Osteoblast (primary cell): ENCODE results near the gene LPCAT1. TPM values are rescaled to one million over a fixed set of nuclear protein-coding genes. Genes with fewer than 3 reads are reported as not detected.

Source experiments
- DNase-seq: peaks from one replicate; pipeline ENCODE4 v3.0.0; 2011; ENCODE audit warnings: low spot score, mixed read lengths; ENCODE audit not compliant: insufficient read length; ENCODE audit errors: missing footprints
- H2AFZ ChIP-seq: 2 replicates; pipeline ENCODE4 v1.6.0; 2011; ENCODE audit warnings: mild to moderate bottlenecking, low read length
- H3K27ac ChIP-seq: 2 replicates; pipeline ENCODE4 v1.5.1; 2011; ENCODE audit warnings: mild to moderate bottlenecking, low read depth, low read length, moderate library complexity
- H3K27me3 ChIP-seq: 2 replicates; pipeline ENCODE4 v1.6.0; 2012; ENCODE audit warnings: mild to moderate bottlenecking, control low read depth, inconsistent platforms, low read length, moderate library complexity; ENCODE audit not compliant: insufficient read depth
- H3K36me3 ChIP-seq: 2 replicates; pipeline ENCODE4 v1.5.1; 2011; ENCODE audit warnings: mild to moderate bottlenecking, low read length, control low read depth, moderate library complexity; ENCODE audit not compliant: insufficient read depth
- H3K4me1 ChIP-seq: 2 replicates; pipeline ENCODE4 v1.5.1; 2011; ENCODE audit warnings: mild to moderate bottlenecking, low read length, control low read depth, moderate library complexity; ENCODE audit not compliant: insufficient read depth
- H3K4me2 ChIP-seq: 2 replicates; pipeline ENCODE4 v1.6.0; 2011; ENCODE audit warnings: mild to moderate bottlenecking, low read length; ENCODE audit not compliant: insufficient read depth
- H3K4me3 ChIP-seq: fragments of 200-600 bp; sonication (generic); 3 replicates; pipeline ENCODE4 v1.5.1; 2012; ENCODE audit warnings: mild to moderate bottlenecking, low read length, inconsistent platforms; ENCODE audit not compliant: insufficient read depth
- H3K79me2 ChIP-seq: 2 replicates; pipeline ENCODE4 v1.6.0; 2012; ENCODE audit warnings: mild to moderate bottlenecking, low read length, control low read depth, inconsistent platforms; ENCODE audit not compliant: insufficient read depth
- H3K9me3 ChIP-seq: 2 replicates; pipeline ENCODE4 v1.5.1; 2011; ENCODE audit warnings: low read depth, low read length, control low read depth
- H4K20me1 ChIP-seq: 2 replicates; pipeline ENCODE4 v1.6.0; 2012; ENCODE audit warnings: mild to moderate bottlenecking, low read length, control low read depth; ENCODE audit not compliant: insufficient read depth
- CTCF ChIP-seq: IDR thresholded peaks from 2 replicates; pipeline ENCODE4 v1.5.1; 2011; ENCODE audit warnings: mild to moderate bottlenecking, low read depth, low read length, moderate library complexity; ENCODE audit errors: extremely low read depth
- total RNA-seq: library from RNA; depleted of rRNA; stranded (reverse); fragments of >200 nt; gene quantifications from 2 replicates; pipeline ENCODE4 v1.2.3, GENCODE V29; 2012

The LPCAT1 gene
- total RNA-seq, 1 donor, result 11.6 TPM

GRCh38 chr5:1474866-1475543 lies 48.8 kb downstream of the LPCAT1 start:
- H3K4me3 ChIP-seq, result no peak overlapping the region
- TF ChIP-seq CTCF, result no peak

GRCh38 chr5:1474183-1474839 lies 49.4 kb downstream of the LPCAT1 start:
- Histone ChIP-seq H3K27me3 (no peaks in the 10 kb centered on the region), H3K4me2 (no peak overlapping the region), H2AFZ (no peak overlapping the region), H3K79me2 (no peaks in the 10 kb centered on the region), H3K4me1 (no peaks in the 10 kb centered on the region), H3K9me3 (no peaks in the 10 kb centered on the region), H4K20me1 (peaks cover 14% of the 10 kb centered on the region), H3K27ac (no peak overlapping the region), H3K4me3 (no peak overlapping the region), H3K36me3 (peaks cover 37% of the 10 kb centered on the region)
- no peak for TF ChIP-seq CTCF
- DNase-seq, result peak; percentile 73

More at GRCh38 chr5:1474866-1475543, 48.8 kb downstream of the LPCAT1 start:
- Histone ChIP-seq H3K27ac (no peak overlapping the region), H3K79me2 (no peaks in the 10 kb centered on the region), H3K4me2 (no peak overlapping the region), H3K9me3 (no peaks in the 10 kb centered on the region), H2AFZ (no peak overlapping the region), H3K4me1 (no peaks in the 10 kb centered on the region), H3K36me3 (peaks cover 39% of the 10 kb centered on the region), H3K27me3 (no peaks in the 10 kb centered on the region), H4K20me1 (peaks cover 15% of the 10 kb centered on the region)
- peak; percentile 80 for DNase-seq

- Histone ChIP-seq H3K4me2 (no peak overlapping the region), H3K27me3 (no peaks in the 10 kb centered on the region), H3K27ac (no peak overlapping the region), H3K9me3 (no peaks in the 10 kb centered on the region), H3K4me1 (no peaks in the 10 kb centered on the region), H3K79me2 (no peaks in the 10 kb centered on the region), H3K4me3 (no peak overlapping the region), H3K36me3 (peaks cover 35% of the 10 kb centered on the region), H4K20me1 (peaks cover 9% of the 10 kb centered on the region), H2AFZ (no peak overlapping the region)
- DNase-seq, result peak; percentile 84
- TF ChIP-seq CTCF, result no peak
Measured at GRCh38 chr5:1473746-1474145, 50.0 kb downstream of the LPCAT1 start.

- Histone ChIP-seq H3K79me2 (no peaks in the 10 kb centered on the region), H3K9me3 (no peaks in the 10 kb centered on the region), H3K4me1 (no peaks in the 10 kb centered on the region), H3K27ac (no peak overlapping the region), H3K4me2 (no peak overlapping the region), H2AFZ (no peak overlapping the region), H3K27me3 (no peaks in the 10 kb centered on the region), H4K20me1 (peaks cover 6% of the 10 kb centered on the region), H3K36me3 (peaks cover 37% of the 10 kb centered on the region), H3K4me3 (no peak overlapping the region)
- TF ChIP-seq CTCF, result no peak
- DNase-seq, result peak; percentile 84
Measured at GRCh38 chr5:1472964-1473628, 50.7 kb downstream of the LPCAT1 start.
